DOHH2 (cell line): ENCODE data around the gene NT5DC1.

Experiments used
- H3F3A ChIP-seq: fragments of 200-600 bp; sonication (generic), shearing (Covaris generic); 2 replicates; pipeline ENCODE4 v1.6.0; 2016; ENCODE audit warnings: antibody characterized with exemption, mild to moderate bottlenecking; ENCODE audit not compliant: control insufficient read depth, insufficient read depth
- H3K27ac ChIP-seq: fragments of 200-600 bp; sonication (generic); 2 replicates; pipeline ENCODE4 v1.5.1; 2014; ENCODE audit warnings: low read depth, mild to moderate bottlenecking, low read length, moderate library complexity
- H3K27me3 ChIP-seq: fragments of 200-600 bp; sonication (generic); 2 replicates; pipeline ENCODE4 v1.6.1; 2014; ENCODE audit warnings: mild to moderate bottlenecking, low read length, mixed read lengths; ENCODE audit not compliant: control insufficient read depth
- H3K36me3 ChIP-seq: fragments of 200-600 bp; sonication (generic); 2 replicates; pipeline ENCODE4 v1.6.1; 2014; ENCODE audit warnings: mild to moderate bottlenecking, low read length, moderate library complexity, mixed read lengths; ENCODE audit not compliant: control insufficient read depth
- H3K4me1 ChIP-seq: fragments of 200-600 bp; sonication (generic); 2 replicates; pipeline ENCODE4 v1.6.1; 2014; ENCODE audit warnings: mild to moderate bottlenecking, low read length, mixed read lengths; ENCODE audit not compliant: control insufficient read depth
- H3K4me2 ChIP-seq: fragments of 200-600 bp; sonication (generic); 2 replicates; pipeline ENCODE4 v1.6.0; 2014; ENCODE audit warnings: mild to moderate bottlenecking, low read length, moderate library complexity
- H3K4me3 ChIP-seq: fragments of 200-600 bp; sonication (generic); 2 replicates; pipeline ENCODE4 v1.5.1; 2014; ENCODE audit warnings: mild to moderate bottlenecking, low read length, mixed read lengths
- H3K79me2 ChIP-seq: fragments of 200-600 bp; sonication (generic); 2 replicates; pipeline ENCODE4 v1.6.1; 2014; ENCODE audit warnings: mild to moderate bottlenecking, low read length, mixed read lengths; ENCODE audit not compliant: control insufficient read depth
- H3K9me2 ChIP-seq: fragments of 200-600 bp; sonication (generic); replicated peaks from 2 replicates; pipeline ENCODE4 v1.6.1; 2014; ENCODE audit warnings: mild to moderate bottlenecking, low read length, mixed read lengths; ENCODE audit not compliant: control insufficient read depth
- H3K9me3 ChIP-seq: fragments of 200-600 bp; sonication (generic); 2 replicates; pipeline ENCODE4 v1.6.1; 2014; ENCODE audit warnings: antibody characterized with exemption, low read length, mixed read lengths; ENCODE audit not compliant: control insufficient read depth, insufficient read depth
- H4K20me1 ChIP-seq: fragments of 200-600 bp; sonication (generic); 2 replicates; pipeline ENCODE4 v1.6.0; 2014; ENCODE audit warnings: low read depth, mild to moderate bottlenecking, antibody characterized with exemption, low read length, moderate library complexity; ENCODE audit not compliant: control insufficient read depth, insufficient read depth
- CTCF ChIP-seq: fragments of 200-600 bp; sonication (generic); IDR thresholded peaks from one replicate; pipeline ENCODE4 v1.5.1; 2014; ENCODE audit warnings: antibody characterized with exemption, mild to moderate bottlenecking, low read depth, low read length; ENCODE audit not compliant: poor library complexity, severe bottlenecking
- EZH2phosphoT487 ChIP-seq: fragments of 200-600 bp; sonication (generic); IDR thresholded peaks from 2 replicates; pipeline ENCODE4 v1.6.1; 2017; ENCODE audit warnings: borderline replicate concordance, mild to moderate bottlenecking, antibody characterized with exemption, low read length, moderate library complexity, mixed read lengths

Gene NT5DC1

GRCh38 chr6:116218866-116219265 lies 118.2 kb downstream of the NT5DC1 start:
- Histone ChIP-seq H3K4me2 (no peak overlapping the region), H3K27me3 (no peaks in the 10 kb centered on the region), H3K9me3 (no peaks in the 10 kb centered on the region), H3F3A (no peaks in the 10 kb centered on the region; the same call in 1 of the 2 replicates), H4K20me1 (no peaks in the 10 kb centered on the region), H3K9me2 (no peaks in the 10 kb centered on the region), H3K27ac (no peak overlapping the region), H3K79me2 (no peaks in the 10 kb centered on the region), H3K4me1 (no peaks in the 10 kb centered on the region), H3K4me3 (no peak overlapping the region), H3K36me3 (no peaks in the 10 kb centered on the region)
- no peak for TF ChIP-seq EZH2phosphoT487
- no peak for TF ChIP-seq CTCF

GRCh38 chr6:116221067-116221466 lies 120.4 kb downstream of the NT5DC1 start:
- Histone ChIP-seq H3K9me3 (no peaks in the 10 kb centered on the region), H3K79me2 (no peaks in the 10 kb centered on the region), H3K4me2 (no peak overlapping the region), H3K27ac (no peak overlapping the region), H4K20me1 (no peaks in the 10 kb centered on the region), H3K27me3 (no peaks in the 10 kb centered on the region), H3K4me1 (no peaks in the 10 kb centered on the region), H3K36me3 (no peaks in the 10 kb centered on the region), H3K9me2 (no peaks in the 10 kb centered on the region), H3K4me3 (no peak overlapping the region), H3F3A (no peaks in the 10 kb centered on the region; the same call in 1 of the 2 replicates)
- TF ChIP-seq CTCF (no peak), EZH2phosphoT487 (no peak)

DNA sequence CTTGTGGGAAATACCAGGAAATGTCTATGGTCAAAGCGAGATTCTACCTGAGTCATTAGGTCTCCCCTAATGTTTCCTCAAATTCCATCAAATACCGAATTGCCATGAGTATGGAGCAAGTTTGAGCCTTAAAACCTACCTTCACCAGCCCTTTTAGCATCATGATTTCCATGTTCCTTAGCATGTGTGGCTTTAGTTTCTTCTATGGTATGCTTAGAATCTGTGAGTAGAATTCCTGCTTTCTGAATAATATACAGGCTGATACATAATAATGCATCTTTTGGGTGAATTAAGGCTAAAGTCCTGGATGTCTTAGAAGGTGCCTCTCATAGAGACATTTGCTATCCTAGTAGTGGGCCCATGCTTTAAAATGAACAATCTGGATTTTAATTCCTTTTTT lies 121.3 kb downstream of the NT5DC1 start:
- H4K20me1 ChIP-seq: no peaks in the 10 kb centered on the region
- TF ChIP-seq EZH2phosphoT487 (no peak), CTCF (no peak)
- no peaks in the 10 kb centered on the region for H3K9me3 ChIP-seq
- no peaks in the 10 kb centered on the region for H3F3A ChIP-seq
- no peaks in the 10 kb centered on the region for H3K27me3 ChIP-seq
- H3K79me2 ChIP-seq: no peaks in the 10 kb centered on the region
- H3K4me3 ChIP-seq: no peak overlapping the region
- H3K4me2 ChIP-seq: no peak overlapping the region
- H3K36me3 ChIP-seq: no peaks in the 10 kb centered on the region
- no peaks in the 10 kb centered on the region for H3K9me2 ChIP-seq
- H3K4me1 ChIP-seq: no peaks in the 10 kb centered on the region
- H3K27ac ChIP-seq: no peak overlapping the region

DNA sequence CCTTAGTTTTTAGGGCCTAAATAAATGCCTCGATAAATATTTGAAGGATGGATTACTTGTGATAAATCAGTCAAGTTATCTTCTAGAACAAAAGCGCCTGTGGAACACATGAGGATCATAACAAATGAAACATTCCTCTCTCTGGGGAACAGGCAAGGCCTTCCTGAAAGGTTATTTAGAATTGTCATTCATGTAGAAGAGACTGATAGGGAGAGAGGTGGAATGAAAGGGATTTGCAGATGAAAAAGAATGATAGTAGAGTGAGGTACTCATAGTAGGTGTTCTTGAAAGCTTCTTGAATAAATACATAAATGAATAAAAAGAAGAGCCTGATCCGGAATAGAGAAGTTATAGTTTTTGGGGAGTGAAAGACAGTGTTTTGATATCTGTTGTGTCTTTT lies 122.7 kb downstream of the NT5DC1 start:
- H3K4me3 ChIP-seq: no peak overlapping the region
- TF ChIP-seq CTCF: no peak
- no peak for TF ChIP-seq EZH2phosphoT487

More for the DNA sequence above, 122.7 kb downstream of the NT5DC1 start:
- H3K4me2 ChIP-seq: no peak overlapping the region
- H3K79me2 ChIP-seq: no peaks in the 10 kb centered on the region
- H3F3A ChIP-seq: no peaks in the 10 kb centered on the region
- no peaks in the 10 kb centered on the region for H4K20me1 ChIP-seq
- no peaks in the 10 kb centered on the region for H3K9me3 ChIP-seq
- H3K36me3 ChIP-seq: no peaks in the 10 kb centered on the region
- no peak overlapping the region for H3K27ac ChIP-seq
- no peaks in the 10 kb centered on the region for H3K4me1 ChIP-seq
- H3K27me3 ChIP-seq: no peaks in the 10 kb centered on the region
- H3K9me2 ChIP-seq: no peaks in the 10 kb centered on the region
